GM12864 (cell line): Measurements from ENCODE around the gene UTP25.

Source experiments
- DNase-seq: peaks from one replicate; pipeline ENCODE4 v3.0.0-alpha.2; 2011; ENCODE audit warnings: low read depth
- H3K4me3 ChIP-seq: 2 replicates; pipeline ENCODE4 v1.5.1; 2011; ENCODE audit warnings: mild to moderate bottlenecking, low read depth, low read length, control low read depth
- TF ChIP-seq, protein P1 (sequence below): IDR thresholded peaks from 2 replicates; pipeline ENCODE4 v1.5.1; 2011; ENCODE audit warnings: low read depth, mild to moderate bottlenecking, moderate library complexity, low read length, control low read depth, inconsistent platforms; ENCODE audit errors: missing control alignments

The UTP25 gene

DNA sequence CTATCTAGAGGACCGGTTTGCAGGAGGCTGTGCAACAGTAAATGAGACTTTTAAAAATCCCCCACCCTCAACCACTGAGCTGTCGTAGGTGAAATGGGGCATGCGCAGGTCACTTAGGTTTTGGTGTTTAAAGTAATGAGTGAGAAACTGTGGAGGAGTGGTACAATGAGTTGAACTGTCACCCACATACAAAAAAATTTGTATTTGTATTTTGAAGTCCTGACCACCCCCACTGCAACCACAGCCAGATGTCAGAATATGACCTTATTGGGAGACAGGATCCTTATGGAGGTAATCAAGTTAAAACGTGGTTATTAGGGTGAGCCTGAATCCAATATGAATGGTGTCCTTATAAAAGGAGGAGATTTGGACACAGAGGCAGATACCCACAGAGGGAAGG, 20.3 kb upstream of the UTP25 start:
- TF ChIP-seq, protein P1, sequence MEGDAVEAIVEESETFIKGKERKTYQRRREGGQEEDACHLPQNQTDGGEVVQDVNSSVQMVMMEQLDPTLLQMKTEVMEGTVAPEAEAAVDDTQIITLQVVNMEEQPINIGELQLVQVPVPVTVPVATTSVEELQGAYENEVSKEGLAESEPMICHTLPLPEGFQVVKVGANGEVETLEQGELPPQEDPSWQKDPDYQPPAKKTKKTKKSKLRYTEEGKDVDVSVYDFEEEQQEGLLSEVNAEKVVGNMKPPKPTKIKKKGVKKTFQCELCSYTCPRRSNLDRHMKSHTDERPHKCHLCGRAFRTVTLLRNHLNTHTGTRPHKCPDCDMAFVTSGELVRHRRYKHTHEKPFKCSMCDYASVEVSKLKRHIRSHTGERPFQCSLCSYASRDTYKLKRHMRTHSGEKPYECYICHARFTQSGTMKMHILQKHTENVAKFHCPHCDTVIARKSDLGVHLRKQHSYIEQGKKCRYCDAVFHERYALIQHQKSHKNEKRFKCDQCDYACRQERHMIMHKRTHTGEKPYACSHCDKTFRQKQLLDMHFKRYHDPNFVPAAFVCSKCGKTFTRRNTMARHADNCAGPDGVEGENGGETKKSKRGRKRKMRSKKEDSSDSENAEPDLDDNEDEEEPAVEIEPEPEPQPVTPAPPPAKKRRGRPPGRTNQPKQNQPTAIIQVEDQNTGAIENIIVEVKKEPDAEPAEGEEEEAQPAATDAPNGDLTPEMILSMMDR = no peak
- no peak overlapping the region for H3K4me3 ChIP-seq
- no peak for DNase-seq

DNA sequence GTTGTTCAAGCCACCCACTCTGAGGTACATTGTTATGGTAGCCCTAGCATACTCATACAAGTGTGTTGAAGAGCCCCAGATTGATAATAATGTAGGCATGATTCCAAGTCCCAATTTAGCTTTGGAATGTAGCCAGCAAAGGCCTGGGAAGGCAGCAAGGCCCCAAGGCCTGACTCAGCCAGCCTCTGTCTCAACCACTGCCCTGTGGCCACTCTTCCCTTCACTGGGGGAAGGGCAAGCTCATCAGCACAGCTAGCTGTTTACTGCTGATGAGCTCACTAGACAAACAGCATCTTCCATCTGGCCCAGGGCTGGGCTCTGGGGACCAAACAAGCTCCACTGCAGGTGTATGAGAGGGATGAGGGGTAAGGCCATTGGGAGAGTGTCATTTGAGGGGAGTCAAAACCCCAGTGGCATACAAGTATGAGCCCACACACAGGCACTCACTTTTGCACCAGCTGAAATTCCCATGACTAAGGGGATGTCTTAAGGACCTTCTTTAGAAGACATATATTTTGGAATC, 19.7 kb upstream of the UTP25 start:
- H3K4me3 ChIP-seq = no peak overlapping the region
- no peak for DNase-seq
- TF ChIP-seq, protein P1 = no peak

DNA sequence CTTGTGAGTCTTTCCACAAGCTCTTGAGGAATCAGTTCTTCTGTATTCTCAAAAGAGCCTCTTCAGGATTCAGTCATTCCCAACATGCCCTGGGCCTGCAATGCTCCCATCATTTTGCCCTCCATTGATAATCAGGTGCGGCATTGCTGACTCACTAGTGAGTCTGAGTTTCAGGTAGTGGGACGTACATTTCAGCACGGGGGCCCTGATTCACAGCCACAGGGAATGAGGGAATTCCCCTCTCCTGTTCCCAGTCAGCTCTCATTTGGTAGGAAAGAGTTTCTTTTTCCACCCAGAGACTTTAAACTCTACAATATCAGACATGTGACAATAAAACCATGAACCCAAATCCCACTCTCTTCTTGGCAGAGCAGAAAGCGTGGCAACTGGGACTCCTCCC, 18.2 kb upstream of the UTP25 start:
- TF ChIP-seq, protein P1 = no peak
- no peak for DNase-seq
- H3K4me3 ChIP-seq = no peak overlapping the region

DNA sequence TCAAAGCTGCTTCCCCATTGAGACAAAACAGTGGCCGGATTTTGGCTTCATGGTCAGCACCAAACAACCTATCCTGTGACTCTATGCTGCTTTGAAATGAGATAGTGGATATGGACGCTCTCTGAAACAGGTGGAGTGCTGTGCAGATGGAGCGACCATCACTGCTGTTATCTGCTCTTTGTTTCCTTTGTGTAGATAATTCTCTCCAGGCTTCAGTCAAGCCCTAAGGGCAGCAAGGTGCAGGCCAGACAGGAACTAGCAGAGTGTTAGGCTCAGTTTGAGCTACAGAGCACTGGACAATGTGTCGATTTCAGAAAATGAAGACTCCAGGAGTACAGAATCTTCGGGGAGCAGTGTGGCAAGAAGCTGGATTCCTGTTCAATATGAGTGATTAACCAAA, 17.0 kb upstream of the UTP25 start:
- TF ChIP-seq, protein P1 = no peak
- no peak overlapping the region for H3K4me3 ChIP-seq
- DNase-seq = no peak

DNA sequence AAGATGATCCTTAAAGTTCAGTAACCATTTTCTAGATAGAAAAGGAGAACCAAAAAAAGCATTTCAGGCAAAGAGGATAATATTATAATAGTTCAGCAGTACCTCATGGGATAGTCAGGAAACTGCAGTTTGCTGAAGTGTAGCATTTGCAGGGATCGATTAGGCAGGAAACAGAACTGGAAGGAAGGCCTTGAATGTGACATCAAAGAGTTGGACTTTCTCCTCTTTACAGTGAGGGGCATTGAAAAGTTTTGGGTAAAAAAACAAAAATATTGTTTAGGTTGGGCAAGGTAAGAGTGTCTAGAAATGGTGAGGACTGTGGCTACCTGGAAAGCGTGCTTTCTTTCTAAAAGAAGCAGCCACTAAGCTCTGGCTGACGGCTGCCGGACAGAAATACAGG, 13.9 kb upstream of the UTP25 start:
- no peak overlapping the region for H3K4me3 ChIP-seq
- TF ChIP-seq, protein P1 = no peak
- DNase-seq = no peak

DNA sequence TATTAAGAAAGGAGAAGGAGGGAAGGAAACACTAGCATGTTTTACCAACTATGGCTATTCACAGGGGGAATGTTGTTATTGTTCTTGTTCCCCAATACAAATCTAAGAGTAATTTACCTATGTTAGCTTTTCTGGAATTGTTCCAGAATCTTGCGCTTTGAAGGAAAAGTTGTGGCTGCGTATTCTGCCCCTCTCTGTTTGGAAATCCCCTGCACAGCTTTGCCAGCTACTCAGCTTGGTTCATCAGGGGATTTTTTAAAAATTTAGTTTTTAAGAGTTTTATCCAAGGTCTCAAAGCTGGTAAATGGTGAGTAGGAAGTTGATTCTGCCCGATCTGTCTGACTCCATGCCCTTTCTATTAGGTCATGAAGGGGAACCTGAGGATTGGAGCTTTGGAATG, 12.3 kb upstream of the UTP25 start:
- DNase-seq = no peak
- H3K4me3 ChIP-seq = no peak overlapping the region
- TF ChIP-seq, protein P1 = no peak

DNA sequence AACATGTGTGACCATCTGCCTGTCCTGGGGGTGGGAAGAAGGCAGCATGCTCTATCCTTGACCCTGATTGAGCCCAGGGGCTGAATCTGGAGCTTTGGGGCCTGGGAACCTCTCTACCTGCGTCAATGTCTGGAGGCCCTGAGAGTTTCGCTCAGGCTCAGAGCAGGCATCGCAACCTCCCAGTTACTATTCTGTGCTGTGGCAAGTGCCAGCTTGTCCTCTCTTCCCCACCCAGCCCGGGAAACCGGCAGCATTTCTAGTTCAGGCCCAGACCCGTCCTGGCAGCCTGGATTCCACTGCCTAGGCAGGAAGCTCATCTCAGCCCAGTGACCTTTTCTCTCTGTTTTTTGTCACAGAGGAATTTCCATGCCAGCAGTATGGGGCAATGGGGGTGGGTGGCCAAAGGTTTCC, 11.8 kb upstream of the UTP25 start:
- TF ChIP-seq, protein P1 = no peak
- DNase-seq = no peak
- no peak overlapping the region for H3K4me3 ChIP-seq
